DND-41 (cell line): ENCODE data around the gene MYH13.

ENCODE experiments used
- ATAC-seq: fragments of 200-7000 bp; cut with Tn5 transposase; 3 replicates; pipeline ENCODE4 v1.9.1; 2021; ENCODE audit warnings: low read depth; ENCODE audit not compliant: insufficient read depth
- DNase-seq: peaks from one replicate; pipeline ENCODE4 v3.0.0-alpha.2; 2020
- H2AFZ ChIP-seq: 2 replicates; pipeline ENCODE4 v1.6.0; 2012; ENCODE audit warnings: low read depth, low read length
- H3K27ac ChIP-seq: 2 replicates; pipeline ENCODE4 v1.5.1; 2012; ENCODE audit warnings: low read length, inconsistent platforms
- H3K27me3 ChIP-seq: fragments of 200-600 bp; sonication (generic); 2 replicates; pipeline ENCODE4 v1.6.0; 2012; ENCODE audit warnings: low read length, mild to moderate bottlenecking, inconsistent platforms; ENCODE audit not compliant: insufficient read depth, poor library complexity
- H3K36me3 ChIP-seq: 2 replicates; pipeline ENCODE4 v1.5.1; 2012; ENCODE audit warnings: low read length, inconsistent platforms; ENCODE audit not compliant: insufficient read depth
- H3K4me1 ChIP-seq: 2 replicates; pipeline ENCODE4 v1.5.1; 2012; ENCODE audit warnings: mild to moderate bottlenecking, low read length; ENCODE audit not compliant: insufficient read depth
- H3K4me2 ChIP-seq: 2 replicates; pipeline ENCODE4 v1.6.0; 2012; ENCODE audit warnings: mild to moderate bottlenecking, moderate library complexity, low read length, inconsistent platforms; ENCODE audit not compliant: insufficient read depth
- H3K4me3 ChIP-seq, 2 experiments: fragments of 200-600 bp in 1 of 2; shearing (Covaris generic) in 1 of 2; 2 replicates each; pipeline ENCODE4 v1.5.1; 2012 to 2016; ENCODE audit warnings: inconsistent platforms in 2 of 2, low read length in 2 of 2, mild to moderate bottlenecking in 2 of 2, low read depth in 1 of 2, moderate library complexity in 1 of 2
- H3K79me2 ChIP-seq: 2 replicates; pipeline ENCODE4 v1.6.0; 2012; ENCODE audit warnings: low read length, inconsistent platforms; ENCODE audit not compliant: insufficient read depth
- H3K9ac ChIP-seq: 2 replicates; pipeline ENCODE4 v1.6.0; 2012; ENCODE audit warnings: low read depth, mild to moderate bottlenecking, inconsistent platforms, low read length, moderate library complexity
- H3K9me3 ChIP-seq: 2 replicates; pipeline ENCODE4 v1.5.1; 2012; ENCODE audit warnings: low read length, moderate library complexity, mild to moderate bottlenecking, inconsistent platforms; ENCODE audit not compliant: insufficient read depth, severe bottlenecking
- H4K20me1 ChIP-seq: 2 replicates; pipeline ENCODE4 v1.6.0; 2012; ENCODE audit warnings: low read length; ENCODE audit not compliant: insufficient read depth
- CTCF ChIP-seq: IDR thresholded peaks from 2 replicates; pipeline ENCODE4 v1.5.1; 2012; ENCODE audit warnings: borderline replicate concordance, low read length, moderate library complexity, mild to moderate bottlenecking; ENCODE audit not compliant: poor library complexity, severe bottlenecking; ENCODE audit errors: extremely low read depth
- EZH2 ChIP-seq: IDR thresholded peaks from 3 replicates; pipeline ENCODE4 v1.6.1; 2012; ENCODE audit warnings: borderline replicate concordance, low read depth, mild to moderate bottlenecking, moderate library complexity, low read length, inconsistent platforms; ENCODE audit not compliant: severe bottlenecking

Gene MYH13

GRCh38 chr17:10318535-10318934 is 54.3 kb downstream of the MYH13 start:
- H3K4me2 ChIP-seq, result no peak overlapping the region

GRCh38 chr17:10317543-10317834 is 55.3 kb downstream of the MYH13 start:
- Histone ChIP-seq H3K27ac (no peak overlapping the region), H3K9me3 (no peaks in the 10 kb centered on the region), H2AFZ (no peak overlapping the region), H3K36me3 (no peaks in the 10 kb centered on the region), H3K4me1 (no peaks in the 10 kb centered on the region), H3K79me2 (no peaks in the 10 kb centered on the region), H3K4me3 (no peak overlapping the region), H3K9ac (no peak overlapping the region), H4K20me1 (no peaks in the 10 kb centered on the region), H3K4me2 (no peak overlapping the region), H3K27me3 (peaks cover 2% of the 10 kb centered on the region)
- no peak for ATAC-seq
- DNase-seq, result no peak
- TF ChIP-seq CTCF (no peak), EZH2 (no peak)

More at GRCh38 chr17:10318535-10318934, 54.3 kb downstream of the MYH13 start:
- Histone ChIP-seq H3K9me3 (no peaks in the 10 kb centered on the region), H3K27ac (no peak overlapping the region), H3K79me2 (no peaks in the 10 kb centered on the region), H2AFZ (no peak overlapping the region), H4K20me1 (no peaks in the 10 kb centered on the region), H3K27me3 (peaks cover 6% of the 10 kb centered on the region), H3K9ac (no peak overlapping the region), H3K4me3 (no peak overlapping the region), H3K4me1 (no peaks in the 10 kb centered on the region), H3K36me3 (no peaks in the 10 kb centered on the region)
- TF ChIP-seq EZH2 (no peak), CTCF (no peak)
- DNase-seq (no peak), ATAC-seq (no peak)

- no peaks in the 10 kb centered on the region for H4K20me1 ChIP-seq
- no peak overlapping the region for H3K27ac ChIP-seq
- H3K4me1 ChIP-seq, result no peaks in the 10 kb centered on the region
- H3K4me2 ChIP-seq, result no peak overlapping the region
- H3K9ac ChIP-seq, result no peak overlapping the region
- peaks cover 2% of the 10 kb centered on the region for H3K27me3 ChIP-seq
- ATAC-seq (peak; percentile 56; the same call in 1 of the 3 replicates), DNase-seq (peak; percentile 30)
- TF ChIP-seq EZH2, result no peak
- TF ChIP-seq CTCF, result peak; percentile 68
- H3K79me2 ChIP-seq, result no peaks in the 10 kb centered on the region
- no peak overlapping the region for H2AFZ ChIP-seq
- H3K4me3 ChIP-seq, result no peak overlapping the region
- no peaks in the 10 kb centered on the region for H3K36me3 ChIP-seq
- no peaks in the 10 kb centered on the region for H3K9me3 ChIP-seq
These were observed 55.8 kb downstream of the MYH13 start for GRCh38 chr17:10316801-10317542.

- H3K9ac ChIP-seq, result no peak overlapping the region
- H2AFZ ChIP-seq, result no peak overlapping the region
- no peaks in the 10 kb centered on the region for H3K79me2 ChIP-seq
- no peaks in the 10 kb centered on the region for H3K4me1 ChIP-seq
- H3K27me3 ChIP-seq, result no peaks in the 10 kb centered on the region
- ATAC-seq (no peak), DNase-seq (no peak)
- no peaks in the 10 kb centered on the region for H3K9me3 ChIP-seq
- H3K36me3 ChIP-seq, result no peaks in the 10 kb centered on the region
- no peaks in the 10 kb centered on the region for H4K20me1 ChIP-seq
- no peak for TF ChIP-seq EZH2
- TF ChIP-seq CTCF, result no peak
- no peak overlapping the region for H3K4me3 ChIP-seq
- H3K27ac ChIP-seq, result no peak overlapping the region
- H3K4me2 ChIP-seq, result no peak overlapping the region
These were observed 58.5 kb downstream of the MYH13 start for GRCh38 chr17:10314329-10314728.
